Spinal cord (tissue), 10 donors: ENCODE measurements around the gene ARHGEF17. TPM values are rescaled to one million over a fixed set of nuclear protein-coding genes. Genes with fewer than 3 reads are reported as not detected.
A peak's percentile ranks its signal among the peaks of the same experiment; 100 is the strongest.

Source experiments
- DNase-seq, 6 donors: peaks; one replicate each; pipeline versions ENCODE4 v3.0.0 to v3.0.0-alpha.2; 2013 to 2015; ENCODE audit warnings: low spot score in 6 of 6, low read depth in 4 of 6
- H3K27ac ChIP-seq: one replicate; pipeline ENCODE4 v1.5.1; 2013; ENCODE audit warnings: low read depth, low read length, control low read depth
- H3K27me3 ChIP-seq: one replicate; pipeline ENCODE4 v1.6.1; 2013; ENCODE audit warnings: low read length; ENCODE audit not compliant: control insufficient read depth, insufficient read depth
- H3K36me3 ChIP-seq: one replicate; pipeline ENCODE4 v1.6.1; 2013; ENCODE audit warnings: low read length; ENCODE audit not compliant: control insufficient read depth, insufficient read depth
- H3K4me1 ChIP-seq: one replicate; pipeline ENCODE4 v1.6.1; 2013; ENCODE audit warnings: low read length; ENCODE audit not compliant: control insufficient read depth, insufficient read depth
- H3K4me3 ChIP-seq: one replicate; pipeline ENCODE4 v1.5.1; 2013; ENCODE audit warnings: low read depth, low read length, control low read depth
- H3K9me3 ChIP-seq: one replicate; pipeline ENCODE4 v1.6.1; 2013; ENCODE audit warnings: low read length; ENCODE audit not compliant: control insufficient read depth, insufficient read depth
- WGBS: methylation state at CpG from one replicate; pipeline ENCODE4 v1.1.5; 2013; ENCODE audit warnings: missing lambda C conversion rate; ENCODE audit not compliant: insufficient coverage; 5-methylcytosine and 5-hydroxymethylcytosine counted together
- polyA plus RNA-seq, 2 donors: library from polyadenylated mRNA; unstranded; fragments of 120-200 nt; gene quantifications; one replicate each; pipeline ENCODE4 v1.2.1, GENCODE V29; 2013; ENCODE audit not compliant: insufficient read length in 2 of 2
- total RNA-seq, 2 donors: library from RNA; depleted of rRNA in 1 of 2; stranded (reverse); fragments of 120-200 nt in 1 of 2; fragments of >200 nt in 1 of 2; gene quantifications; one replicate each; pipeline versions ENCODE4 v1.2.3 to v1.2.4, GENCODE V29; 2013 to 2014
- donor health status: healthy.

ARHGEF17 gene
- total and polyA plus RNA-seq, 4 donors: 37.3 to 105 (median 67.5) TPM

DNA sequence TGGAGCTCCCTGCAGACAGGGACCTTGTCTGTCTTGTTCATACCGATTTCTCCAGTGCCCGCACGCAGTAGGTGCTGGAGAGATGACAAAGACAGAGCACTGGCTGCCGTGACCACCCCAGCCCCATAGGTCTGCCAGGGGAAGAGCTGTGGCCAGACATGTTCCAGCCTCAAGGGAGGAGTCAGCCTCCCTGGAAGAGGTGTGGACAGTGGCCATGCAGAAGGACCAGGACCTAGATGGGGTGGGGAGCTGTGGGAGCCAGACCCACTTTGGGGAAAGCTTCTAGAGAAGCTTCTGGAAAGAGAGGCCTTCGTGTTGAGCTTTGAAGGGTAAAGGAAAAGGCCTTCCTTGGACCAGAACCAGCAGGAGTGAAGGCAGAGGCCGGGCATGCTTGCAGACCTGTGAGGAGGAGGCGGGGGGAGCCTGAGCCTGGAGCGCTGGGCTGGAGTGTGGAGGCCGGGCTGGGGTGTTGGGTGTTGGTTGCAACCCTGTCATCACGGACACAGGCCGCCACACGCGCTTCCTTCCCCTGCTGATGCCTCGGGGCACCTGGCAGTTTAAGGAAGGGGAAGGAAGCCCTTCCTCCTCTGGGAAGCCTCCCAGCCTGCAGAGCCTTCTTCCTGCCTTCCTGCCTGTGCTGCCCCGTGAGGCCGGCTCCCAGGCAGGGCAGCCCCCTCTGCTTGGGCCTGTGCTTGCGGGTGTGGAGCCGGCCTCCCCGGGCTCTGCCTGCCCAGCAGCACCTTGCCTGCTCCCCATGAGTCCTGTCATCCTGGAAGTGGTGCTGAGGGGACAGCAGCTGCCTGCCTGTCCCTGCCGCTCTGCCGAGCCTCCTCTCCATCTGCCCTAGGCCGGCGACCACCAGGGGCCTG, 80.4 kb downstream of the ARHGEF17 start:
- peaks cover 48% of the 10 kb centered on the region for H3K36me3 ChIP-seq
- no peaks in the 10 kb centered on the region for H3K27me3 ChIP-seq
- H3K27ac ChIP-seq: no peak overlapping the region
- WGBS: 81% methylated on average over 20 of the region's 23 CpGs
- DNase-seq: no peak
- no peaks in the 10 kb centered on the region for H3K9me3 ChIP-seq
- H3K4me3 ChIP-seq: no peak overlapping the region
- peaks cover 68% of the 10 kb centered on the region for H3K4me1 ChIP-seq

DNA sequence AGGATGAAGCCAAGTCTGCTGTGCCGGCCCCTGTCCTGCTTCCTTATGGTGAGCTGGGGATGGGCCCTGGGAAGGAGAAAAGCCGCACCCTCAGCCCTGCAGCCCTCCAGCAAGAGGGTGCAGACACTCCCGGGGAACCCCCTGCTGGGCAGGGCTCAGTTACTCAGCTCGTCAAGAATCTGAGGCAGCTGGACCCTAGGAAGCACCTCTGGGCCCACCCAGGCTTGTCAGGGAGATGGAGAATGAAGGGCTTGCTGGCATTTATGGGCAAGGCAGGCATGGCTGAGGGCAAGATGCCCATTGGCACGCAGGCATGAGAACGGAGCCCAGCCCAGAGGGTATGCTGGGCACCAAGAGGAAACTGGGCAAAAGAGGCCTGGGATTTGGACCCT, 81.1 kb downstream of the ARHGEF17 start:
- DNase-seq: no peak

DNA sequence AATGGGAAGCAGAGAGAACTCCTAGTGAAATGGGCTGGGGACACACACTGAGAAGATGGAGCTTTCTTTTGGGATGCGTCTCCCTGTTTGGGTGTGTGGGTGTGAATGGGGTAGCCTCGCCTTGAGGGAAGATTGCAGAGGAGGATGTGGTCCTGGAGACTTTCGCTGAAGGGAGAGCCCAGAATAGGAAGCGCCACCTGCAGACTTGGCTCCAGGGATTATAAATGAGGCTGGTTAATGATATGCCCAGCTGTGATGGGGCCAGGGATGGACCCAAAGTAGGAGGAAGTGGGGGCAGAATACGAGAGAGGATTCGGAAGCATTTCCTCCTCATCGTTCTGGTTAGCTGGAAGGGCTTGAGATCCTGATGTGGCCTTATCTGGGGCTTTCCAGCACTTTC, 81.8 kb downstream of the ARHGEF17 start:
- Histone ChIP-seq H3K36me3 (peaks cover 59% of the 10 kb centered on the region), H3K27me3 (no peaks in the 10 kb centered on the region), H3K4me1 (peaks cover 55% of the 10 kb centered on the region), H3K9me3 (no peaks in the 10 kb centered on the region), H3K4me3 (no peak overlapping the region), H3K27ac (no peak overlapping the region)
- 79% methylated on average over 7 of the region's 7 CpGs for WGBS
- DNase-seq: no peak

More for the DNA sequence above, 81.1 kb downstream of the ARHGEF17 start:
- Histone ChIP-seq H3K36me3 (peaks cover 54% of the 10 kb centered on the region), H3K27me3 (no peaks in the 10 kb centered on the region), H3K4me1 (peaks cover 63% of the 10 kb centered on the region), H3K27ac (no peak overlapping the region), H3K9me3 (no peaks in the 10 kb centered on the region), H3K4me3 (no peak overlapping the region)
- 71% methylated on average over 6 of the region's 6 CpGs for WGBS

DNA sequence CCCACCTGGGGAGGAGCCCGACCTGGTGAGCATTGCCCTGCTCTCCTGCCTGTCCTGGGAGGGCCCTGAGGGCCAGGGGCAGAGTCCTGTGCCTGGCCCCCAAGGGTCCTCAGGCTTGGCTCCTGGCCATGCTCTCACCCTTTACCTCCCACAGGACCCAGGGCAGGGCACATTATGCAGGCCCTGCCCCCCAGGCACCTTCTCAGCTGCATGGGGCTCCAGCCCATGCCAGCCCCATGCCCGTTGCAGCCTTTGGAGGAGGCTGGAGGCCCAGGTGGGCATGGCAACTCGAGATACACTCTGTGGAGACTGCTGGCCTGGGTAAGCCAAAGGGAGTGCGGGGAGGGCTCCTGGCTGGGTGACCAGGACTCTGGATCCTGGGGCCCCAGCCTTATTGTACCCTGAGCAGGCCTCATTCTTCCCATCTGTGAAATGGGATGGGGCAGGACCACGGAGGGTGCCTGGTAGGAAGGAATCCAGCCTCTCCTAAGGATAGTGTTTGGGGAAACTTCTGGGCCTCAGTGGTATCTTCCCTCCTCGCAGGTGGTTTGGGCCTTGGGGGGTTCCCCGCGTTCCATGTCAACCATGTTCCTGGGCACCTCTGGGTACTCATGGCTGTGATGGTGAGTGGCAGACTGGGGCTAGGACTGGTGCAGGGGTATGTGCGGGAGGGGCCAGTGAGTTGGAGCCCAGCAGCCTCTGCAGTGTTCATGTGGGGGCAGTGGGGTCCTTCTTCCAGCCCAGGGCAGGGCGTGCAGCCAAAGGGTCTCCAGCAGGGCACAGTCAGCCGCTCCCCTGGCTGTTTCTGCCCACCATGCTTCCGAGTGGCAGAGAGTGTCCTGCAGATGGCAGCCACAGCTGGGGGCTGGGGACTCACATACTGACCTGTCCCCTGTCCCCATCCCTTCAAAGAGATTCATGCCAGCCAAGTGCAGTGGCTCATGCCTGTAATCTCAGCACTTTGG, 82.8 kb downstream of the ARHGEF17 start:
- peaks cover 69% of the 10 kb centered on the region for H3K36me3 ChIP-seq
- 89% methylated on average over 12 of the region's 12 CpGs for WGBS
- H3K9me3 ChIP-seq: no peaks in the 10 kb centered on the region
- H3K4me3 ChIP-seq: no peak overlapping the region
- H3K4me1 ChIP-seq: peaks cover 49% of the 10 kb centered on the region
- no peaks in the 10 kb centered on the region for H3K27me3 ChIP-seq
- no peak overlapping the region for H3K27ac ChIP-seq
- DNase-seq: no peak

DNA sequence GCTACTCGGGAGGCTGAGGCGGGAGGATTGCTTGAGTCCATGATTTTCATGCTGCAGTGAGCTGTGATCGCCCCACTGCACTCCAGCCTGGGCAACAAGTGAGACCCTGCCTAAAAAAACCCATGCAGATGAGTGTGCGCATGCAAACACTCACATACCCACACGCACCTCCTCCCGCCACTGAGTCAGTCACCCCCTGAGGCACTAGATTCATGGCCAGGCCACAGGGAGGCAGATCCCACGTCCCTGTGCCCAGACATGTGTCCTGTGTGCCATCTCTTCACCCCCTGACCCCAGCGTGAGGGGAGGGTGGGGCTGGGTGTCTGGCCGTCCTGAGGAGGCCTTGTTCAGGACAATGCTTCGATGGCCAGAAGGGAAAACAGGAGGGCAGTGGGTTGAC, 83.6 kb downstream of the ARHGEF17 start:
- Histone ChIP-seq H3K27ac (no peak overlapping the region), H3K27me3 (no peaks in the 10 kb centered on the region), H3K9me3 (no peaks in the 10 kb centered on the region), H3K36me3 (peaks cover 76% of the 10 kb centered on the region), H3K4me3 (no peak overlapping the region), H3K4me1 (peaks cover 48% of the 10 kb centered on the region)
- DNase-seq: no peak
- WGBS: 88% methylated on average over 7 of the region's 10 CpGs

DNA sequence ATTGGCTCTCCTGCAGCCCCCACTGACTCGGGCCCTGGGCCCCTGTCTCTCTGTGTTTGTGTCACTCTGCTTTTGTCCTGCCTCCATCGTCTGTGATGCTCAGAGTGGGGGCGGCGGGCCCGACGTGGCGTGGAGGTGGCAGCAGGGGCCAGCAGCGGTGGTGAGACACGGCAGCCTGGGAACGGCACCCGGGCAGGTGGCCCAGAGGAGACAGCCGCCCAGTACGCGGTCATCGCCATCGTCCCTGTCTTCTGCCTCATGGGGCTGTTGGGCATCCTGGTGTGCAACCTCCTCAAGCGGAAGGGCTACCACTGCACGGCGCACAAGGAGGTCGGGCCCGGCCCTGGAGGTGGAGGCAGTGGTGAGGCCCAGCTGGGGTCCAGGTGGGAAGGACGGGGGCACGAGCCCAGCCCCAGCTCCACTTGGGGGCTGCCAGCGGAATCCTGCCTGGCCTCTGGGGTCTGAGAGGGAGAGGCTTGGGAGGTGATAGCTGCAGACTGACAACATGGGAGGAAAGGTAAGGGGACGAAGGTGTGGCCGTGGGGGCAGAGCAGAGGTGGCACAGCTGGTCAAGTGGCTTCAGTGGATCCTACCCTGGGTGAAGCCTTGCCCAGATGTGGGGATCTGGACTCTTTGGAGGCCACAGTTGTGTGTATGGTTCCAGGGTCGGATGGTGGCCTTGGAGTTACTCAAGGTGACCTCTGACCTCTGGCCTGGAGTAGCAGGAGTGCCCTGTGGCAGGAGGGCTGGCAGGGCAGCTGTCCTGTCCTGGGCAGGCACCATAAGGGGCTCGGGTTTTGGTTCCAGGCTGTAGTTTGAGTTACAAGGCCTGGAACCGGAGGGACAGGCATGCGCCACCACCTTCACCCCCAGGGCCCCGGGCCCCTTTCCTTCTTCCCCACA, 84.3 kb downstream of the ARHGEF17 start:
- H3K4me1 ChIP-seq: peaks cover 43% of the 10 kb centered on the region
- H3K36me3 ChIP-seq: peaks cover 76% of the 10 kb centered on the region
- no peak overlapping the region for H3K4me3 ChIP-seq
- no peak overlapping the region for H3K27ac ChIP-seq
- WGBS: 90% methylated on average over 31 of the region's 31 CpGs
- DNase-seq: no peak
- no peaks in the 10 kb centered on the region for H3K27me3 ChIP-seq
- no peaks in the 10 kb centered on the region for H3K9me3 ChIP-seq

DNA sequence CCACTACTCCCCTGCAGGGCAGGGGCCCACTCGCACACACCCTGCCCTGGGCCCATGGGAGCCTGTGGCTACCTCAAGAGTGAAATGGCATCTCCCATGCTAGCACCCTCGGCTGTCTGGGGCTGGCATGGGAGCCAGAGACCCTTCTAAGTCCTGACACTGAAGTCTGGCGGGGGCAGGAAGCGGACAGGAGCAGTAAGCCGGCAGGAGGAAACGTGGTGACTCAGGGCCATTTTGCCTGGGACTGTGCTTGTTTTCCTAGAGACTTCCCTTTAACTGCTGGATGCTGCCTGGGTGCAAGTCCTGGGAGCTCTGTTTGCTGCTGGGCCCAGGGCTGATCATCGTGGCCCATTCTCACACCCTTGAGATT, 84.9 kb downstream of the ARHGEF17 start:
- H3K9me3 ChIP-seq: no peaks in the 10 kb centered on the region
- no peak overlapping the region for H3K27ac ChIP-seq
- H3K36me3 ChIP-seq: peaks cover 77% of the 10 kb centered on the region
- H3K4me1 ChIP-seq: peaks cover 36% of the 10 kb centered on the region
- 88% methylated on average over 7 of the region's 7 CpGs for WGBS
- no peaks in the 10 kb centered on the region for H3K27me3 ChIP-seq
- DNase-seq: no peak
- H3K4me3 ChIP-seq: no peak overlapping the region

DNA sequence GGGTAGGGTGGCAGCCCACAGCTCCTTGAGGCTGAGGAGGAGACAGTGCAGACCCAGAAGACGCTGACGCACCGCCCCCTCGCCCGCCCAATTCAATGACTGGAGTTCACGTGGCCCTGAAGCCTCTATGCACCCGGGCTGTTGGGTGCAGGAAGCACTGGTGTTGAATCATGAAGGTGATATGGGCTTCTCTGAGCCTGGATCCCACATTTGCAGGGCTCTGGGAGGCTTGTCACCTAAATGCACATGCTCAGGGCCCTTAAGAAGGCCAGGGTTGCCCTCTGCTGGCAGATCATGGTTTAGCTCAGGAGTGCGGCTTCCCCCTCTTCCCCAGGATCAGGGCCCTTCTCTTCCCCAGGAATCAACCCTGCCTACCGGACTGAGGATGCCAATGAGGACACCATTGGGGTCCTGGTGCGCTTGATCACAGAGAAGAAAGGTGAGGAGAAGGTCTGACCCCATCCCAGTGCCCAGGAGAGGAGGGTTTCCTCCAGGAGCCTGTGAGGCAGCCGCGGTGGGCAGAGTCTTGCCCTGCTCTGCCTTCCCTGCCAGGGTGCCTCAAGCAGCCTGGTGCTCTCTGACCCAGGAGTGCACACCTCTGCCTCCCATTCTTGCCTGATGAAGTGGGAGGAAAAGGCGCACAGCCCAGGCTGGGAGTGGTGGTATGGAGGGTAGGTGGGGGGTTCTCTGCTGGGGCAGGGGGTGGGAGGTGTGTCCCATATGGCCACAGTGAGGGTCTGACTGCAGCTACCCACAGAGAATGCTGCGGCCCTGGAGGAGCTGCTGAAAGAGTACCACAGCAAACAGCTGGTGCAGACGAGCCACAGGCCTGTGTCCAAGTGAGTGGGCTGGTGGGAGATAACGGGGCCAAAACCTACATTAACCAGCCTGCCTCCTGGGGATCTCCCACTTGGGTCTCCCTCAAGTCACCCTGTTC, 85.7 kb downstream of the ARHGEF17 start:
- Histone ChIP-seq H3K4me1 (peaks cover 29% of the 10 kb centered on the region), H3K9me3 (no peaks in the 10 kb centered on the region), H3K4me3 (no peak overlapping the region), H3K27me3 (no peaks in the 10 kb centered on the region), H3K27ac (no peak overlapping the region), H3K36me3 (peaks cover 76% of the 10 kb centered on the region)
- DNase-seq: peak in 4 of 6 donors; percentile 55 to 91 (median 74)
- WGBS: 78% methylated on average over 13 of the region's 16 CpGs
